CD4-positive, alpha-beta T cell treated with Interferon gamma for 1 hour (primary cell): Measurements from ENCODE around the gene AP1S3.

Experiments
- DNase-seq: peaks from one replicate; pipeline ENCODE4 v3.0.0-alpha.2; 2020

Gene AP1S3

GRCh38 chr2:223758131-223758840, 79.1 kb downstream of the AP1S3 start:
- no peak for DNase-seq

- no peak for DNase-seq
Observed at GRCh38 chr2:223753940-223754339, 83.4 kb downstream of the AP1S3 start.

- no peak for DNase-seq
Observed at GRCh38 chr2:223751012-223751411, 86.4 kb downstream of the AP1S3 start.

GRCh38 chr2:223747392-223748042, 89.9 kb downstream of the AP1S3 start:
- no peak for DNase-seq

- no peak for DNase-seq
Observed at GRCh38 chr2:223746611-223747010, 90.8 kb downstream of the AP1S3 start.

DNA sequence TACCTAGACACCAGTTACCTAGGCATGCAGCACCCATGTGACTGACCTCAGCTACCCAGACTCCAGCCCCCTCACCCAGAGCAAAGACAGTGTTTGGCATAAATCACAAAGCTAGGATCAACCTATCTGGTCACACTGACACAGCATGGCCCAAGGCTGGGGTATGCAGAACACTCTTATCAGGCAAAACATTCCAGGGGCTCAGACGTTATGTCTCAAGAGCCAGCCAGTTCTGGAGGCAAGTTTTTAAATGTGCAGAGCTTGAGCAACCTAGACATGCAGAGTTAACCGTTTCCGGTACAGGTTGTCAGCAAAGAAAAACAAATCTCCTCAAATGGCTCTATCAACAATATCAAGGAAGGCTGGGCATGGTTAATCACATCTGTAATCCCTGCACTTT, 92.8 kb downstream of the AP1S3 start:
- no peak for DNase-seq

DNA sequence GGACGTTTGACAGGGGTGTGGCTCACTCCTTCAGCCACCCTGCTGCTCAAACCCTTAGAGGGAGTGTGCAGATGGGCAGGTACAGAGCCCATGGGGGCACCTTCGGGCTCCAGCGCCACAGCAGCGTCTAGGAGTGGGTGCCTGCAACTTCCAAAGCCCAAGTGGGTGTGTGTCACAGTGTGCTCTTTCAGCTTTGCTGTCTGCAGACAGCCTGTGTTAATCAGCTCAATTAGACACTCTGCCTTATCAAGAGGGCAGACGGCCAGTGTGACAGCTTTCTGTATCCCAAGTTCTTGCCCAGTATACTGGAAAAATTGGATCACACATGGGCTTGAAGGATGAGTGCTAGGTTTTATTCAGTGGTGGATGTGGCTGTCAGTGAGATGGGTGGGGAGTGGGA, 96.7 kb downstream of the AP1S3 start:
- no peak for DNase-seq

DNA sequence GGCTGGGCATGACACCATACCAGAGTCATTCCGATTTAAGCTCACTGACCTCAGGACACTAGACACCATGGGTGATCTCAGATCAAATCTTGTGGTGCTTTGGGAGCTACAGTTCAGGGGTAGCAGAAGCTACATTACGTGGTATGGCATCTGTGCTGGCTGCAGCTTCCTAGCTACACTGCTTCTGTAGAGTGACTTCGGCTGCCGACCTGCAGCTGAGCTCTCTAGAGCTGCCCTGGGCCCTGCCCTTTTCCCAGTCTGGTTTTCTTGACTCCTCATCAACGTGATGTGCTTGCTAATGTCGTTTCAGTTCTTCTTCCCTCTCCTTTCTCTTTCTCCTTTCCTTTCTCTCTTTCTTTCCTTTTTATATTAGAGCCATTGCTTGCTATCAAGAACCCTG, 100.2 kb downstream of the AP1S3 start:
- DNase-seq, result no peak

DNA sequence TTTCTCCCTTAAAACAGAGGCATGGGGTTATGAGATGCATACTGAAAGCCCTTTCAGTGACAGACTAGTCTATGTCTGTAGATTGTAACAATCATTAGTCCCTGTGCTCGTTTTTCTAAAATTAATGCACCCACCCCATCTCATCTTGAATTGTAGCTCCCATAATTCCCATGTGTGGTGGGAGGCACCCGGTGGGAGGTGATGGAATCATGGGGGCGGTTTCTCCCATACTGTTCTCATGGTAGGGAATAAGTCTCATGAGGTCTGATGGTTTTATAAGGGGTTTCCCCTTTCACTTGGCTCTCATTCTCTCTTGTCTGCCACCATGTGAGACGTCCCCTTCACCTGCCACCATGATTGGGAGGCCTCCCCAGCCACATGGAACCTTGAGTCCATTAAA, 100.9 kb downstream of the AP1S3 start:
- DNase-seq, result no peak

DNA sequence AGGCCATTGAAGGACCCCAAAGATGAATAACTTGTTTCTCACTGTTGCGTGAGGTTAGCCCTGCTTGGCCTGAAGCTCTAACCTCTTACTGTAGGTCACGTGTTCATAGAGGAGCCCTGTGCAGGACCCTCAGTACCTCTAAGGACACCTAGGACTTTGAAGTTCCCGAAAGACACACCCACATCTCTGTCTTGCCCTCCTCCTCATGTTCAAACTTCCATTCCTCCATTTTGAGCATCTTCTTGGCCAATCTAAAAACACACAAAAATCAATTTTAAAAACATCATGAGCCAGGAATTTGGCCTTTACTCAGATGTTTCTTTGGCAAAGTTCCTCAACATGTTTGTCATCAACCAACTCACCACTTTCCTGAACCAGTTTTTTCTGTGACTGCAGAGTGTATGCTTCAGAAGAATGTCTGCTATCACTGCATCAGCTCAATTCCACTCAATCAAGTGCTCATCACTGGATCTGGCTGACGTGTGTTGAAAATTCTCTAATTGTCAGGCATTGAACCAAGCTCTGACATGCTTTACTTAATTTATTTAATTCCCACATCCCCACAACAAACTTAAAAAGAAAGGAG, 101.6 kb downstream of the AP1S3 start:
- no peak for DNase-seq

- DNase-seq, result no peak
Observed at GRCh38 chr2:223735035-223735640, 102.2 kb downstream of the AP1S3 start.

GRCh38 chr2:223734346-223734745, 103.0 kb downstream of the AP1S3 start:
- DNase-seq, result no peak

- DNase-seq, result no peak
Observed at GRCh38 chr2:223732346-223732745, 105.0 kb downstream of the AP1S3 start.

GRCh38 chr2:223731503-223731902, 105.9 kb downstream of the AP1S3 start:
- no peak for DNase-seq

DNA sequence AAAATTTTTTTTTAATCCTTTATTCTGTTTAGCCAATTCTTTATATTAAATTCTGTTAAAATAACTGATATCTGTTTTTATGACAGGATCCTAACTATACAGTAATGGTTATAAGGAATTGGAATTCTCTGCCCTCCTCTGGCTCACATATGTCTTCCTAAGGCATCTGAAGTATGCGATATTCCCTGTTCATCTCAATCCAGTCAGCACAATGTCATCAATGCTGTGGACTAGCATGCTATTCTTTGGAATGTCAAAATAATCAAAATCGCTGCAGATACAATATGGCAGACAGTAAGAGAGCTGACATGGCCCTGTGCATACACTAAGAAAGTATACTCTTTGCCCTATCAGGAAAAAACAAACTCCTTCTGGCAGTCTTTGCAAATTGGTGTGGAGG, 107.6 kb downstream of the AP1S3 start:
- DNase-seq, result no peak

- peak; percentile 18 for DNase-seq
Observed at GRCh38 chr2:223727562-223727961, 109.8 kb downstream of the AP1S3 start.

- no peak for DNase-seq
Observed at GRCh38 chr2:223725986-223726970, 111.1 kb downstream of the AP1S3 start.

GRCh38 chr2:223725494-223725893, 111.9 kb downstream of the AP1S3 start:
- DNase-seq, result no peak

DNA sequence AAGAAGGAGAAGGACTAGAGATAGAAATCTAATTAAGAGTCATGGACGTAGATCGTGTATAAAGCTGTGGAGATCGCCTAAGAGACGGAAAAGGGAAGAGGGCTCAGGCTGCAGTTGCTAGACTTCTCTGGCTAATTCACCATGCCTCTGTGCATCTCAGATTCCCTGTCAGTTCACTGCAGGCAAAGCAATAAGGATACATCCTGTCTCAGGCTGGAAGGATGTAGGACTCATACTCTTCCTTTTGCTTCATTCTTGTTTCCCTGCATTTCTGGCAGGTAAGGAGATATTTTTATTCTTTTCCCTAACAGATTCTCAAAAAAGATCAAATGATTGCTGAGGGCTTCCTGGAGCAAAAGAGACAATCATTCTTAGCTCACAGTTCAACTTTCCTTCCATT, 112.5 kb downstream of the AP1S3 start:
- no peak for DNase-seq

- no peak for DNase-seq
Observed at GRCh38 chr2:223723954-223724411, 113.4 kb downstream of the AP1S3 start.

- DNase-seq, result no peak
Observed at GRCh38 chr2:223722226-223722625, 115.2 kb downstream of the AP1S3 start.

GRCh38 chr2:223721746-223722145, 115.6 kb downstream of the AP1S3 start:
- no peak for DNase-seq

DNA sequence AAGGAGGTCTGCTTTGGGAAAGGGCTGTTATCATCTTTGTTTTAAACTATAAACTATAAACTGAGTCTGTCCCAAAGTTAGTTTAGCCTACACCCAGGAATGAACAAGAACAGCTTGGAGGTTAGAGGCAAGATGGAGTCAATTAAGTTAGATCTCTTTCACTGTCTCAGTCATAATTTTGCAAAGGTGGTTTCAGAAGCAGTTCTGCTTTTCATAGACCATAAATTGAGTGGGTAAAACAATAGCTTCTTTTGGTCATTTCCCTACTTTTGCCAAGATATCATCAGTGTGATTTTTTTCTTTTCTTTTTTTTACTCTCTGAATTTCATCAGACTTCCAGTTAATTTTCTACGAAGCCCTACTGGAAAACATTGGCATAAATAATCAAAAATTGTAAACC, 117.0 kb downstream of the AP1S3 start:
- no peak for DNase-seq
